ENCODE measurements around the gene ZFAND3. TPM values are rescaled to one million over a fixed set of nuclear protein-coding genes. Genes with fewer than 3 reads are reported as not detected.

Gene ZFAND3
- total RNA-seq, 1 experiment from 2014 or later = 12.9 TPM

DNA sequence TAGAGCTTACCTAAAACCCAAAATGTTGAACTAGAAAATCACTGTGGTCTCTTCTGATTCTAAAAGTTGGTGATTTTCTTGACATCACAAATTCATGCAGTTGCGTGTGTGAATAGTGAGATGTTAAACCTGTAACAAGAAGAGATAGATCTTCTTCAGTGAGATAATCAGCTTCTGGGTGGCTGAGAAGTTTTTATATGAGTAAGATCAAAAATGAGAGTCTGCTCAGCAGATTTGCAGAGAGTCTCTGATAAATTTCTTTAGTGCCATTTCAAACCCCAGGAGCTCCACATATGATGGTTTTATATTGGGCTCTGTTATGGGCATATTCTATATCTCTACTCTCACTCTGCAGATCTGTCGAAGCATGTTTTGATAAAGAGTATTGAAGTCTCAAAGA, 185.4 kb downstream of the ZFAND3 start:
- no peak for DNase-seq (ENCODE audit: low read depth)

DNA sequence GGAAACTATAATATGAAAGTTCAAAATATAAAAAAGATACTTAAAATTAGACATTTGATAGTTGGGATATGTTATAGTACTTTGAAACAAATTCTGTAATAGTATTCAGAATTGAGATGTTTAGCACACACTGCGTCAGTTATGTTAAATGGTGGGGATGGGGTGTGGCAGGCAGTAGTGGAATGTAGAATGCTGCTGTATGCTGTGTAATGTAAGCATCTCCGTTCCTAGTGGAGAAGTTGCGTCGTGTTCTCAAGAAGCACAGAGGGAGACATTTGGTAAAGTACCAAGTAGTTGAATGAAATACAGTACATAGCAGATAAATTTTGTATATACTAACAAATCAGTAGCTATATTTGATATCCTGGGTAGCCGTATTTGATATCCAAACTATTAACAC, 192.4 kb downstream of the ZFAND3 start:
- DNase-seq (ENCODE audit: low read depth) = no peak

DNA sequence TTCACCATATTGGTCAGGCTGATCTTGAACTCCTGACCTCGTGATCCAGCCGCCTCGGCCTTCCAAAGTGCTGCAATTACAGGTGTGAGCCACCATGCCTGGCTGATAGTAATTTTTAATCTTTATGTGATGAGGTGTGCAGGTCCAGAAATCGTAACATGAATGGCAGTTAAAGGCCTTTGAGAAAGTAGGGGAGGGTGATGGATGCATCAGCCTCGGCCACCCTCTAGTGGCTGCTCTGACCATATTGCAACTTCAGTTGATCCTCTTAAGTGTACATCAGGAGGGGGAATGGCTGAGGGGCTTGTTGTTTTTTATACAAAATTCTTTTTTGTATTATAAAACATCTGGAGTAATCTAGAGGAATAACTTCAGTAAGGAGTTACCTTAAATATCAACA, 193.0 kb downstream of the ZFAND3 start:
- DNase-seq (ENCODE audit: low read depth) = peak; percentile 65

DNA sequence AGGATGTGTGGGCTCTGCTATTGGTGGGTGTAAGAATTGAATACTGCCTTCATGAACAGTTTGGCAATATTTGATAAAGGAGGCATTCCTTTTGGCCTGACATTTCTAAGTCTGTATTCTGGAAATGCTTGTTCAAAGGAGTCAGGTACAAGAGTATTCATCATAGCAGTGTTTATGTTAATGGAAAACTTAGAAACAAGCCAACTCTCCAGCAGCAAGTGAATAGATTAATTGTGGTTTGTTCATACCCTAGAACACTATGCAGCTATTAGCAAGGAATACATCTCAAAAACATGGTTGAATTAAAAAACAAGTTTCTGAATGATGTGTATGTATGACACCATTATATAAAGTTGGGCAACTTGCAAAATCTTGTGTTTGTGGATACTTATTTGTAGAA, 195.8 kb downstream of the ZFAND3 start:
- no peak for DNase-seq (ENCODE audit: low read depth)

DNA sequence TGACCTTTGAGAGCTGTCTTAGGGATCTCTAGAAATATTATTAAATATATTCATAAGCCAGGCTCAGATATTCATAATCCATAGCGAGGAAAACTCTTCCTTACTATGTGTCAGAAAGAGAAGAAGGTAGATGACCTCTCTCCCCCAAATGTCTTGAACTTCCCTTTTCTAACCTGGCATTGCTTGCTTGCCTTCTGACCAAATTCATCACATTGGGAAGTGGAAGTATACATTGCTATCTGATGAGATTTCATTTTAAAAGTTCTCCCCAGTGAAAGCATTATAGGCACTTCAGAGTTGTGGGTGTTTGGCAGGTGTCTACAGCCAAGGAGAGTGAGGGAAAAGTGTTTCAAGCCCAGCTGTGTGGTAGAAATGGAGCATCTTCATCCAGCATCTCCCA, 197.3 kb downstream of the ZFAND3 start:
- no peak for DNase-seq (ENCODE audit: low read depth)

DNA sequence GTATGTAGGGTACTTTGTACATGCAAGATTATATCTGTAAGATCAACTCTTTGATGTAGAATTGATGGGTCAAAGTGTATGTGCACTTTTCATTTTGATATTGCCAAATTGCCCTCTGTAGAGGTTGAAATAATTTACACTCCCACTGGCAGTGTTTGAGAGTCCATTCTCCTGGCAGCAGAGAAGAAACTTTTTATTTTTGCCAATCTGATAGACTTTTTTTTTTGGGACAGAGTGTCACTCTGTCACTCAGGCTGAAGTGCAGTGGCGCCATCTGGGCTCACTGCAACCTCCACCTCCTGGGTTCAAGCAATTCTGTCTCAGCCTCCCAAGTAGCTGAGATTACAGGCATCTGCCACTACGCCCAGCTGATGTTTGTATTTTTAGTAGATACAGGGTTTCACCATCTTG, 199.2 kb downstream of the ZFAND3 start:
- DNase-seq (ENCODE audit: low read depth) = no peak

DNA sequence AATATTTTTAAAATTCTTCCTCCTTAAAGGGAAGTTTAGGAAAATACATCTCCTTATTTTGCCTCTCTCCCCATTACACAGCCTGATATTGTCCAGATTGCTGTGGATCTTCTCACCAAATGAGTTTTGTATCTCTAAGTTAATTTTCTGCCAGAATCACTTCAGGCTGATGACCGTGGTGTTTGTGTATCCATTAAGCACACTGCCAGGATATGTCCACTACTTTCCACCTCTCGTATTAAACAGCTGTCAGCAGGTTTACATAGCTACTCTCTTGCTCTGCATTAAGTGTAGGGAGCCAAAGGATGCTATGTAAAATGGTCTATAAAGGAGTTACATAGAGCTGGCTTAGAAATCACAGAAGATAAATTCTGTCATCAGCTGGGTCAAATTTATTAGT, 201.1 kb downstream of the ZFAND3 start:
- no peak for DNase-seq (ENCODE audit: low read depth)

DNA sequence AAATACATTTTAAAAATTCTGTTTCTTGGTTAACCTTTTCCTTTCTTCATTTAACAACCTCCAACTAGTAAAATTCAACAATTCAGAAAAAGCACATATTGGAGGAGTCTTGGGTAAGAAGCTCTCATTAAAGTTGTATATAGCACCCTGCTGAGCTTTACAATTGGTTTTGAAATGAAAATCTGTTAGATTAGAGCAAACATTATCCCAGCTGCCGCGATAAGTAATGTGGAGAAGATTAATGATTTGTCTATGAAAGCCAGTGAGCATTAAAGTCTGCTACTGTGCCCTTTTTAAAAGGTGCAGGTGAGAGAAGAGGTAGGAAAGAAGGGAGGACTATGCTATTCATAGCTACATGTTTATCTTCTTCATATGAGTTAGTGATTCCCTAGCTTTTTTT, 201.5 kb downstream of the ZFAND3 start:
- DNase-seq (ENCODE audit: low read depth) = no peak

DNA sequence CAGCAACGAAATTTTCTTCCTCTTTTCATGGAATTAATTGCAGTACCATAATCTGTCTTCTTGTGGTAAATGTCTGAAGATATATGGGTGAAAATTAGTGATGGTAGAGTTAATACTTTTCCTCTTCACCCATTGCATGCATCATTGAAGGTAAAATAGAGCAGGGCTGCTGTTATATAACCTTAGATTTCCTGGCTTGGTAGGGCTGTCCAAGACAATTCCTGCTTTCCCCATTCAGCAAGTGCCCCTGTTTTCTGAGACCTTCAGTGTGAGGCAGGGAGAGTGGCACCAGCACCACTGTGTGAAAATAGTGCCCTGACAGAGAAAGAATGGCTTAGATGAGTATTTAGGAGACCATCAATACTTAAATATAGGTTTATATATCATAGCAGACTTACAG, 202.0 kb downstream of the ZFAND3 start:
- no peak for DNase-seq (ENCODE audit: low read depth)

DNA sequence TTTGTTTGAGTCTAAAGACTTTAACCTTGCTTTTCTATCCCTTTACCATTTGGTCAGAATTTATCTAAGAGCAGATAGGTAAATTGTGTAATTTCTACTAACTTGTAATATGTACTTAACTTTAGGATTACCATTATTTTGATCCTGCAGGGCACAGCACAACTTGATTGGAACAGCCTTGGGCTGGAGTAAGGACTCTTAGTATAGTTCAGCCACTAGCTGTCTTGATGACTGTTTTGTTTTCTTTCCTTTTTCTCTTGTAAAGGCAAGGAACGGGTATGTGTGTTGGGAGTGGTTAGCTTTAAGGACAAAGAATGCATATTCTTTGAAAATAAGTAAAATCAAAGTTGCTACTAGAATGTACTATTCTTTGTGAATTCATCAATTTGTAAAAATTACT, 203.2 kb downstream of the ZFAND3 start:
- no peak for DNase-seq (ENCODE audit: low read depth)

DNA sequence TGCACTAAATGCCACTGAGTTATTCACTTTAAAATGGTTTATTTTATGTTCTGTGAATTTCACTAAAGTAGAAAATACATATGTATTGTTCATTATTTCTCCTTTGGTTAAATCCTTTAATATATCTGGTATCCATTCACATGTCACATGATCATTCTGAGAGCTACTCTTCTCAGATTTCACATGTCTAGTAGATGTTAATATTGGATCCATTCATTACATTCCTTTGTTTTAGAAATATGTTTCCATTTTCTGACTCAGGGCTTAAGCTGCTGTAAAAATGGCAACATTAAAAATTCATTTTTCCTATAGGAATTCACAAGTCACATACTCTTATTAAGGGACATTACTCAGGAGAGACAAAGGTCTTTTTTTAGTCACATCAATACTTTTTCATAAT, 205.4 kb downstream of the ZFAND3 start:
- no peak for DNase-seq (ENCODE audit: low read depth)

DNA sequence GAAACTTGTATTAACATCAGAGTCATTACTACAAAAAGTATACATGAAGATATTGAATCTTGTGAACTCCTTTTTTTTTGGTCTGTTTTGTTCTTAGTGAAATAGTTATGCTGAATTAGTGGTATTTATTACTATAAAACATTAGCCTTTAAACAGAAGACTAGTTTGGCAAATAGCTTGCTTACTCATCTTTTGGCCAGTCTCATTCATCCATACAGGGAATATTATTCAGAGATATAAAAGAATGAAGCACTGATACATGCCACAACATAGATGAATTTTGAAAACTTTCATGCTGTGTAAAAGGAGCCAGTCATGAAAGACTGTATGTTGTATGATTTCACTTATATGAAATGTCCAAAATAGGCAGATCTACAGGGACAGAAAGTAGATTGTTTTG, 205.9 kb downstream of the ZFAND3 start:
- DNase-seq (ENCODE audit: low read depth) = no peak

DNA sequence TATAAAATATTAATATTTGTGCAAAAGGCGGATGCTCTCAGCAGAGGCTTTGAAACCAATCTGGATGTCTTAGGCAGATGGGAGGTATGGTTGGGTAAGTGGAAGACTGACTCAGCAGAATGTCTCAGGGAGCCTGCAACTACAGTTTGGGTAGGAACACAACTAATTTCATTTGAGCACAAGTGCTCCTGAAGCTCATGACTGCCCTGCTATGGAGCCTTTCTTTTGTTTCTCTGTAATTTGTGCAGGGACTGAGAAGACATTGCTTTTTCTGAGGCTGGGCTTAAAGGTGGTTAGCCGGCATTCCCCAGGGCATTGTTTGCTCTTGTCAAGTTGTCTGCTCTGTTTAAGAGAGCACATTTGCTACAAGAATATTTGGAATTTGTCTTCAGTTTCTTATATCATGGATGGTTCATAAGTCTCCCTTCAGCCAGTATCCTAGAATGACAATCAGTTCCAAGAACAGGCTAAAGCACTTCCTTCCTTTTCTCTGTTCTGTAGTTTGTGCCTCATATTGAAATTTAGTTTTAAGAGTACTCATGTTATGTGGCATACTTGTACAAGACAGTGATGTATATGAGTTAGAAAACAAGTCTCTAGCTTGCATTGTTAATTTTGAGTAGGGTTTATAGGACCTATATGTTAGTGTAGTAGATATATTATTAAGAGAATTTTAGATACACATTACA, 208.3 kb downstream of the ZFAND3 start:
- DNase-seq (ENCODE audit: low read depth) = no peak

DNA sequence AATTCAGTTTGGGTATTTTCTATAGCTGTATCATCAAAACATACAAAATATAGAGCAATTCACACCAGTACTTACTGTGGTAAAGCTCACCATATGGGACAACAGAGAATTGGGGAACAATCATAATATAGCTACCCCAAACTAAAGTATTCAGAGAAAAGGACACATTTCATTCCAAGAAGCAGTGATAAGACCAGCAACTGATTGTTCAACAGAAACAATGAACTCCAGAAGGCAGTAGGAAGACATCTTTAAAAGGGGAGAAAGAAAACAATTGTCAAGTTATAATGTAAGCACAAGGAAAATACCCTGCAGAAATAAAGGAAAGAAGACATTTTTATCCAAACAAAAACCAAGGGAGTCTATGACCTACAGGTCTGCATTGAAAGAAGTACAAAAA, 210.9 kb downstream of the ZFAND3 start:
- DNase-seq (ENCODE audit: low read depth) = no peak

DNA sequence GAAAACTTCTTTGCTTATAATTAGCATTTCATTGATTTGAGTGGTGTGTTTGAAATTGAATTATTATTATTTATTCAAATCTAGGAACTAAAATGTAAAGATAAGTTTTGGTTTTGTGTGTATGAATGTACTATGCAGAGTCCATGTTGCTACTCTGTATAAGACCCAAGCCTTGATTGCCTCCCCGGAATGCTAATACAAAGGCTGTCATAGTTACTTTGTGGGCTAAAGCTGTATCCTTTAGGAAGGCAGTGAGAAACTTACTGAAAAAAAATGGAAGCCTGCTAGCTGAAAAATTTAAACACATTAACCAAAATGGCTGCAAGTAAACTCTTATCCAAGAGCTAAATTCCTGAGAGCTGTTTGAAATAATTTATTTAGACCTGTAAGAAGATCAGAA, 213.3 kb downstream of the ZFAND3 start:
- no peak for DNase-seq (ENCODE audit: low read depth)

DNA sequence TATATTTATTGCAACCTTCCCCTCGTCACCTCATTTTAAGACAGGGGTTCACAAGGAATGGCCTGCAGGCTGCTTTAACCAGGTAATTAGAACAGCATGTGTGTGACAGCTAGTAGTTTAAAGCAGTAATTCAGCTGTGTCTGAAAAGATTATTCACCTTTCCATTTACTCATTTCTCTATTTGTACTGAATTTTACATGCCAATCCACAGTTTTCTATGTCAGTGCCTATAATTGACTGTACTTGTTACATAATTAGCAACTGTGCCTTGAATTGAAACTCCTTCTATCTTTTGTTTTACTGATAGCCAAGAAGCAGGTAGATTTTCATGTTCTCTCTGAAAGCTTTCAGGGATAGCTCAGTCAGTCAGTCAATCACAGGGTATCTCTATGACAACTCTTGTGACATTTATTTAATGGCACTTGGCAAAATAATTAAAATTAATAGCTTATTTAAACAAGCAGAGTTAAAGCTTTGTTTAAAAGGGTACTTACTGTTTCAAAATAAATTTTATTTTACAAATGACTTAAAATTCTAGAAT, 214.0 kb downstream of the ZFAND3 start:
- no peak for DNase-seq (ENCODE audit: low read depth)

DNA sequence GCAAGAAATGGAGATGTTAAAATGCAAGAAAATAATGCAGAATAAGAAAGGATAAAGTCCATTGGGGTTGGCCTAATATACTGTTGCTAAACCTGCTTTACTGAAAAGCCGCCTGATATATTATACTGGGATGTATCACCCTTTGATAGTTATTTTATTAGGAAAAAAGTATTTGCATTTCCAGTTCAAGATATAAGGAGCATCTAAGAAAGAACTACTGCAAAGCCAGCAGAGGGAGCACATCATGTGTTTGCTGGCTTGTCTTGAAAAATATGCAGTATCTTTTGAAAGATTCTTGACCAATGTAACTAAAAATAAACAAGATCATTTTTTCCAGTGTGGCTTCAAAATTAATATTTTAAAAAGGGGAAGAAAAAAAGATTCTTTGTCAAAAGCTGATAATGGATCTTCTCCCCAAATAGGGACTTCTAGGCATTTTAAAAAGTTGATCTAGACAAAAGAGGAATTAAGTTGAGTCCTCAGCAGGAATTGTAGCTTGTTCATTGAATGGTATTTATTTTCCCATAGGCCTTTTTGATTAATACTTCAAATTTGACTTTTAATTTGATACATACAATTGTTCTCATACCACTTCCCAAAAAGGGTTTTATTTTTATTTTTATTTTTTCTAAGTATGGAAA, 214.9 kb downstream of the ZFAND3 start:
- DNase-seq (ENCODE audit: low read depth) = no peak

DNA sequence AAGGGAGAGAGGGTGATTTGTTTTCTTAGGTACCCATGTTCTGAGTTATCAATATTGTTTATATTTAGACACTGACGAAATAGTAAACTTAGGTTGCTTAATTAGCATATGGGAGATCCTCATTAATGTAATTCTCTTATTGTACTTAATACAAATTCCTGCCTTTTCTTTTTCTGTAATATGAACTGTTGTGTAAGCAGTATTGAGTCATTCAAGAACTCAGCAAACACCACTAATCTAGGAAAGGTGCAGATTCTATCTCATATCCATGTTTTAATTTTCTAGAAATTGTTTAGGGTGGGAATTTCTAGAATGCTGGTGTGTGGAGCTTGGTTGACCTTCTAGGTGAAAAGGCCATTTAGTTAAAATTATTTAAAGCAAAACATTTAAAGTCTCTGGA, 216.0 kb downstream of the ZFAND3 start:
- DNase-seq (ENCODE audit: low read depth) = no peak

DNA sequence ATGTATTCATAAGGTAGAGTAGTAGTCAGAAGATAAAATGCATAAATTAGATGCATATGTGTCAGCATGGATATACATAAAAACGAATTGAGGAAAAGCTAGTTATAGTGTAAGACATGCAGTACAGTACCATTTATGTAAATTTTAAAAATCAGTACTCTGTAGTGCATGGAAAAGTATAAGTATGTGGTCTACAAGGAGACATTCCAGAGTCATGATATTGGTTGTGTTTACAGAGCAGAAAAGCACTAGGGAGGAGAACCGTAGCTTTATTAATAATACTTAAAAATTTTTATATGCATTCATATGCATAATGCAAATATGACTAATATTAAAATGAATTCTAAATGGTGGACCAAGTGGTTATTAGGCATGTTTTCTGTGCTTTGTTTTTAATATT, 220.0 kb downstream of the ZFAND3 start:
- no peak for DNase-seq (ENCODE audit: low read depth)

DNA sequence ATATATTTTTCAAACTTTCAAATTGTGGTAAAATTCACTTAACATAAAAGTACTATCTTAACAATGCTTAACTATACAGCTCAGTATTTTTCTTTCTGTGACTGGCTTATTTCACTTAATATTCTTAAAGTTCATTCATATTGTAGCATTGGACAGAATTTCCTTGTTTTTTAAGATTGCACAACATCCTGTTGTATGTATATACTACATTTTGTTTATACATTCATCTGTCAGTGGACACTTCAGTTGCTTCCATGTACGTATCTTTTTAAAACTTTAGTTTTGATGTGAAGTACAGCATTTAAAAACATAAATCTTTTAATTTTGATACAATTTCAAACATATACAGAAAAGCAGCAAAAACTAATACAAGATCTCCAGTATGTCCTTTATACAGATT, 220.7 kb downstream of the ZFAND3 start:
- DNase-seq (ENCODE audit: low read depth) = no peak

DNA sequence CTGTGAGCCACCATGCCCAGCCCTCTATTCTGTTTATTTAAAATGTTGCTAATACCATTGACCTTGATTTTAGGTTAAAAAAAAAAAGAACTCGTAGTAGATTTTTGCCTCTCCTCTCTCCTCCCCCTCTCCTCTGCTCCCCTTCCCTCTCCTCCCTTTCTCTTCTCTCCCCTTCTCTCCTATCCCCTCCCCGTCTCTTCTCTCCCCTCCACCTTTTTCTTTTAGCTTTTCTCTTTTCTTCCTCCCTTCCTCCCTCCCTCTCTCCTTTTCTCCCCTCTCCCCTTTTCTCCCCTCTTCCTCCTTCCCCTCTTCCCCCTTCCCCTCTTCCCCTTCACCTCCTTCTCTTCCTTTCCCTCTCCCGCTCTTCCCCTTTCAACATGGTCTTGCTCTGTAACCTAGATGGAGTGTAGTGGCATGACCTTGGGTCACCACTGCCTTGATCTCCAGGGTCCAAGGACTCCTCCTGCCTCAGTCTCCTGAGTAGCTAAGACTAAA, 223.8 kb downstream of the ZFAND3 start:
- DNase-seq (ENCODE audit: low read depth) = no peak

DNA sequence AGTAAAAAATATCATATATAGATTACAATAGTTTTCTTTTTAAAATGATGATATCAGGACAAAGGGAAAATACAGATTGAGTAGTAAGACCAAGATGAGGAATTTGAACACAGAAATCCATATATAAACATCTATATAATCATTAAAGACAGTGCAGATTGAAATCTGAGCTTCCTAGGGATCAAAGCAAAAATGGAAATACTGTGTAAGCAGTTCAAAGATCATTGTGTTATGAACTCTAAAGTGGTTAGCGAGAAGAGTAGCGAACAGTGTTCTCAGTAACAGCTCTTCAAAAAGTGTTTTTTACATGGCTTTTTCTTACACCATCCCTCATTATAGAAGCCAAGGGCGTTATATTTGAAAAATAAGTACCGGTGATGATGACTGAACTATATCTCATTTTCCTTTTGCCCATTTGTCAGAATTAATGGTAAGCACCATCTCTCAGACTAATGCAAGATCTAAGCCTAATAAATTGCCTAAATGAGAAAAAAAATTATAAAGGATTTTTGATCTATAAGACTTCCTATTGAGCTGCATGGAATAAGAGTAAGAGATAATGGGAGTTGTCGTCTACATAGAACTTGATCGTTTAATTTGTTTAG, 226.3 kb downstream of the ZFAND3 start:
- DNase-seq (ENCODE audit: low read depth) = no peak

DNA sequence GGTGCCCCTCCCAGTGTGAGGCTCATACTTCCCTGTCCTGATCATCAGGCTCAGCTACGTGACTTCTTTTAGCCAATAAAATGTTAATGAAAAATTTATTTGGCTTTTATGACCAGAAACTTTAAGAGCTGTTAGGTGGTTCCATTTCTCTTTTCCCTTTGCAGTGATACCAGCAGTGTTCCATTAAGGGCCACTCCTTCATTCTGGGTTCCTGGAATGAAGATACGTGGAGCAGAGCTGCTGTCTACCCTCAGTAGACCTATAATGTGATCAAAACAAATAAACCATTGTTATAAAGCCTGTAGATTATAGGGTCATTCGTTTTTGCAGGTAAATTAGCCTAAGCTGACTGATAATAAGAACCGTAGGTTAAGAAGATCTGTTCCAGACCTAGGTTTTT, 228.0 kb downstream of the ZFAND3 start:
- no peak for DNase-seq (ENCODE audit: low read depth)

Measured in Daoy (cell line).